Mucosa of descending colon (tissue), 3 donors: ENCODE data around the gene ARMC7. TPM values are rescaled to one million over a fixed set of nuclear protein-coding genes. Genes with fewer than 3 reads are reported as not detected.

Experiments used
- ATAC-seq: fragments of 200-7000 bp; cut with Tn5 transposase; one replicate; pipeline ENCODE4 v1.9.1; 2020; ENCODE audit warnings: mild to moderate bottlenecking, moderate library complexity
- DNase-seq, 3 donors: peaks; one replicate each; pipeline ENCODE4 v3.0.0-alpha.2; 2020
- H3K36me3 ChIP-seq: fragments of 200-600 bp; one replicate; pipeline ENCODE4 v1.8.0; 2021; ENCODE audit warnings: low read depth, mild to moderate bottlenecking
- H3K4me1 ChIP-seq: fragments of 200-600 bp; one replicate; pipeline ENCODE4 v1.8.0; 2021; ENCODE audit warnings: low read depth, mild to moderate bottlenecking
- H3K4me3 ChIP-seq: fragments of 200-600 bp; one replicate; pipeline ENCODE4 v1.8.0; 2021; ENCODE audit warnings: mild to moderate bottlenecking
- H3K9me3 ChIP-seq: fragments of 200-600 bp; one replicate; pipeline ENCODE4 v1.8.0; 2021; ENCODE audit warnings: mild to moderate bottlenecking
- CTCF ChIP-seq: fragments of 200-600 bp; IDR thresholded peaks from one replicate; pipeline ENCODE4 v1.8.0; 2022; ENCODE audit warnings: antibody characterized with exemption, mild to moderate bottlenecking
- intact Hi-C, 2 donors: fragments of 100-400 bp; cut with DNase I in 1 of 2; cut with micrococcal nuclease in 1 of 2; formaldehyde crosslinking; loops; one replicate each; pipeline versions ENCODE4 v1.11.0 to v1.11.1; 2022; cut with DNase I, micrococcal nuclease
- total RNA-seq, 3 donors: library from RNA; stranded (reverse); fragmentation: NEBNext Ultra II Directional in 2 of 3; extraction: Animal tissue kit (Norgen Biotek cat#: 25700) in 2 of 3; gene quantifications; one replicate each; pipeline versions ENCODE4 v1.2.1 to v1.2.4, GENCODE V29; 2021 to 2023
- donor health status: DM: no; HTN: no; CAD: no; lungs with moderate emphysema.
- donor health status: DM: no; HTN: no; CAD: no.
- donor health status: DM: no; HTN: yes; CAD: no.

The ARMC7 gene
- total RNA-seq, 3 donors from 2014 or later = 16.7 to 24.3 (median 18.3) TPM

DNA sequence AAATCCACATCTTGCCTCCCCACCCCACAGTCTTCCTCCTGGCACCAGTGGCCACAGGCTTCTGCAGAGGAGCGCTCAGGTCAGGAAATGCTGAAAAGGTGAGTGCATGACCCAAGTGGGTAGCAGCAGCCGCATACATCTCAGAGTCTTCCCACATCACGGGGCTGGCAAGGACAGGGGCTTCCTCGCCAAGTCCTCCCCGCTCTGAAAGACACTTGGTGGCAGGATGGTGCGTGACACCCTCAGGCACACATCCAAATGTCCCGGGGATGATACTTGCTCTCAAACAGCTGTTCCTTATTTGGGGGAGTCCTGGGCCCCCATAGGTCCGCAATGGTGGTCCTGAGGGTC, 30.8 kb upstream of the ARMC7 start:
- Histone ChIP-seq H3K9me3 (no peaks in the 10 kb centered on the region), H3K4me3 (no peak overlapping the region), H3K36me3 (no peaks in the 10 kb centered on the region), H3K4me1 (peaks cover 39% of the 10 kb centered on the region)
- ATAC-seq (no peak), DNase-seq (no peak)
- no peak for TF ChIP-seq CTCF
- intact Hi-C loops = no loop called here

GRCh38 chr17:75081611-75082540, 27.9 kb upstream of the ARMC7 start:
- H3K4me1 ChIP-seq = peaks cover 38% of the 10 kb centered on the region
- no peak for TF ChIP-seq CTCF
- no peak for ATAC-seq
- no peaks in the 10 kb centered on the region for H3K9me3 ChIP-seq
- H3K36me3 ChIP-seq = no peaks in the 10 kb centered on the region
- no peak for DNase-seq
- intact Hi-C loops = no loop called here
- H3K4me3 ChIP-seq = no peak overlapping the region

- peaks cover 42% of the 10 kb centered on the region for H3K4me1 ChIP-seq
- intact Hi-C loops = no loop called here
- no peaks in the 10 kb centered on the region for H3K9me3 ChIP-seq
- DNase-seq (no peak), ATAC-seq (no peak)
- H3K4me3 ChIP-seq = no peak overlapping the region
- no peaks in the 10 kb centered on the region for H3K36me3 ChIP-seq
- TF ChIP-seq CTCF = no peak
Measured at GRCh38 chr17:75082683-75083082, 27.1 kb upstream of the ARMC7 start.

- Histone ChIP-seq H3K9me3 (no peaks in the 10 kb centered on the region), H3K36me3 (no peaks in the 10 kb centered on the region), H3K4me3 (no peak overlapping the region), H3K4me1 (peaks cover 36% of the 10 kb centered on the region)
- no peak for TF ChIP-seq CTCF
- intact Hi-C loops = no loop called here
- ATAC-seq (no peak), DNase-seq (no peak)
Measured at GRCh38 chr17:75084039-75084660, 25.6 kb upstream of the ARMC7 start.

- DNase-seq (peak in 2 of 3 donors; percentile 69 to 78), ATAC-seq (peak; percentile 51)
- Histone ChIP-seq H3K9me3 (no peaks in the 10 kb centered on the region), H3K4me1 (peaks cover 49% of the 10 kb centered on the region), H3K4me3 (no peak overlapping the region), H3K36me3 (no peaks in the 10 kb centered on the region)
- TF ChIP-seq CTCF = no peak
- intact Hi-C loops = no loop called here
Measured at GRCh38 chr17:75086496-75087181, 23.1 kb upstream of the ARMC7 start.
